ENCODE results near the gene HOXA3.

The HOXA3 gene

DNA sequence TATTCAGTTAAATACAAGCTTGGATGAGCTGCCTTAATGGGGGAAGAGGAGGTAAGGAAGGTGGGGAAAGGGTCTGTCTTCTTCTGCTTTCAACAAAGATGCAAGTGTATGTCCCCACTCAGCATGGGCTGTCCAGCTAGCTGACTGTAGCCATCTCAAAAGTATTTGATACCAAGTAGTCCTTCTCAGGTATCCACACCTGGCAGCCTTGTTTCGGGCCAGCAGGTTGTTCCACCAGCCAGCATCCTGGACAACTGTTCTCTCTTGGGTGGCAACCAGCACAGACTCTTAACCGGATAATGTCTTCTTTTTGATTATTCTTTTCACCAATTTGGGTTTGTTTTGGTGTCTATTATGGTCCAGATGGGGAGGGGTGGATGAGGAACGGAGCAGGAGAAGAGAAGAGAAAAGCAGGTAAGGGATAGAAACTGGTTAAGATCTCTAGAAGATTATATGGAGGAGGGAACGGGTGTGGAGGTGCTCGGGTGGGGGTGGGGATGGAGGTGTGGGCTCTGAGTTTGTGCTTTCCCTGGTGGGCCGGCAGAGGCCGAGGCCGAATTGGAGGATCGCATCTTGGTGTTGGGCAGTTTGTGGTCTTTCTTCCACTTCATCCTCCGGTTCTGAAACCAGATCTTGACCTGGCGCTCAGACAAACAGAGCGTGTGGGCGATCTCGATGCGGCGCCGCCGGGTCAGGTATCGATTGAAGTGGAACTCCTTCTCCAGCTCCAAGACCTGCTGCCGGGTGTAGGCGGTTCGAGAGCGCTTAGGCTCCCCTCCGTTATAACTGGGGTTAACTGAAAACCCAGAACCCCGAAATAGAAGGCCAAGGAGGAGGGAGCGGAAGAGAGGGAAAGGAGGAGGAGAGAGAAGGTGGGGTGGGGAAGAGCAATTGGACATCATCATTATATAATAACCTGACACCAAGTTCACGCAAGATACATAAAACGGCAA lies 23.3 kb downstream of the HOXA3 start:
- no peak for DNase-seq (ENCODE audit: low read depth)

DNA sequence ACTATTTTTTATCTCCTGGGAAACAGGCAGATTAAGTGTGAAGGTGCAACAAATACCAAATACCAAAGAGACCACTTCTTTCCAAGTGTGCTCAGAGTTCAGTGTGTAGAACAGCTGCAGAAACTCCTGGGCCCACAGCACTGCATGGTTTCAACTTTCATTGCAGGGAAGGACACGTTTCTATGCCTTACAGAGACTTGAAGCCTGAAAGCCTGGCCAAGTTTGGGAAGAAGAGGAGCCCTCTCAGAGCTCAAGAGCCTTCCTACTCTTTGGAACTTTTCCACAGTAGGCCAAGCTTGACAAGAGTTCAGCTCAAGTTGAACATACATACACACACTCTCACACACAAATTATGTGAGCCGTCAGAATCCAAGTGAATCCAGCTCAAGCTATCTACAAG lies 24.3 kb downstream of the HOXA3 start:
- DNase-seq (ENCODE audit: low read depth) = no peak

DNA sequence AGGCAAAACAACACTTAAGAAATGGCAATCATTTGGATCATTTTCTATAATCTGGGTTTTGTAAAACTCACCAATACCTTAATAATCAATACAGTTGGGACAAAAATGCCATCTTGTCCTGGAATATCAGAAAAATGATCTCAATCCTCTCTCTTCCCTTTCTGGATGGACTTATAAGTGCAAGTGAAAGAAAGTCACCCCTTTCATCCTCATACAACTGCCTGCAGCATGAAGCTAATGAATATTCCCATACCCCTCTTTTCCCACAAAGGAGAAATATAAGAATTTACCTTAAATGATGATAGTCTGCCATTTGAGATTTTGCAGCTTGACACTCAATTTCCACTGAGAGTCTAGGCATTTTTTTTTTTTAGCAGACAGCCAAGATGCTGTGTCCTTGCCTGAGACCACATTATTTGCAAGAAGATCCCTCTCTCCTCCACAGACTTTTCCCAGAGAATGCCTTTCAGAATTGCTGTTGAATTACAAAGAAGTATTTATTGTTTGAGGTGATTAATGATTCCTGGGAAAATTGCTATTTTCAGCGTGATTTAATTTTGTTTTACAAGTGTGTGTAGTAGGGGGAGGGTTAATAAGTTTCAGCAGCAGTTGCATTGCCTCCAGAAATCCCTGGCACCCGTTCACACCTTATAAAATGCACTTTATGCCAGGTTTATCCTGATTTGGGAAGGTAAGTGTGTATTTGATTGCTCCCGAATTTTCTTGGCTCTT lies 25.6 kb downstream of the HOXA3 start:
- no peak for DNase-seq (ENCODE audit: low read depth)

DNA sequence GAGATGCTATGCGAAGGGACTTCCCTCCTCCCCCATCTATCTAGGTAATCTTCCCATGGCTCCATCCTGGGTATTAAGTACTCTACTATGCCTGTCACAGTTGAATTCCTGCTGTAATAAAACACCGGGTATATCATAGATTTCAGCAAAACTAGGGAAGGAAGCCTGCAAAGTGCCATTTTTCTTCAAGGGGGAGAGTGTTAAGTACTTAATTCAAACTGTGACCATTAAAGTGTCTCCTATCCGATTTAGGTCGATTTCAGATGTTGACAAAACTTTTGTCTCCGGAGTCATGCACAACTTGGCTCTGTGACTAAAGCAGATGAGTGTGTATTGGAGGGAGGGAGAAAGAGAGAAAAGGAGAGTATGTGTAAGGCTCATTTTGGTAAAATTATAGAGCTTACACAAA lies 26.4 kb downstream of the HOXA3 start:
- no peak for DNase-seq (ENCODE audit: low read depth)

DNA sequence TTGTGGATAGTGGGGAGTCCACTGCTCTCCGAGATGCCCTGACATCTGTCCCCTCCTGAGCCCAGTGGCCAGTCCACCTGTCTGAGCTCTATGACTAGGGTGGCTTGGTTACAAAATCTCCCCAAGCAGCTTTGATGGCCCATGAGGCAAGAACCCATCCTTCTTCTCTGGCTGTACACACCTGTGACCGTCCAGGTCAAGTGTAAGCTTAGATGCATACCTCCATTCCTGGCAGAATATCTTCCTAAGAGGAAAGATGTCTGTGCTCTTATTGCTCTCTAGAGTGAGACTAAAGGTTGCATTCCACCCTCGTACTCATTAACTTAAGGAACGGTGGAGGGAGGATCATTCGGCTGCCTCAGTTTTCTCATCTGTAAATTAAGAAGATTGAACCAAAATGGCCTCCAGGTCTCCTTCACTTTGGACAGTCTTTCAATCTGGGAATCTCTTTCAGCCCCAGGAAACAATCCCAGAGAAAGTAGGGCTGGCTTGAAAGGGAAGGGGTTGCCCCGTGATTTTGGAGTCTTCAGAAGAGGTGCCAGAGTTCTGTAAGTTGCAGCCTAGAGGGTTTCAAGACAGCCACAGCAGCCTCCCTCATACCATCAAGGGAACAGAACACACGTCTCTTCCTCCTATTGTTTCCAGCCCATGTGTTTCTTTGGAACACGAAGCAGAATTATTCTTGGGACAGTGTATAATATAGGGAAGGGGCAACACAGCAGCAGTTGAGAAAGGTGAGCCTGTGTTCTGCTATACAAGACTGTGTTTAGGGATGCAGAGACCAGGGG lies 27.3 kb downstream of the HOXA3 start:
- DNase-seq (ENCODE audit: low read depth) = no peak

DNA sequence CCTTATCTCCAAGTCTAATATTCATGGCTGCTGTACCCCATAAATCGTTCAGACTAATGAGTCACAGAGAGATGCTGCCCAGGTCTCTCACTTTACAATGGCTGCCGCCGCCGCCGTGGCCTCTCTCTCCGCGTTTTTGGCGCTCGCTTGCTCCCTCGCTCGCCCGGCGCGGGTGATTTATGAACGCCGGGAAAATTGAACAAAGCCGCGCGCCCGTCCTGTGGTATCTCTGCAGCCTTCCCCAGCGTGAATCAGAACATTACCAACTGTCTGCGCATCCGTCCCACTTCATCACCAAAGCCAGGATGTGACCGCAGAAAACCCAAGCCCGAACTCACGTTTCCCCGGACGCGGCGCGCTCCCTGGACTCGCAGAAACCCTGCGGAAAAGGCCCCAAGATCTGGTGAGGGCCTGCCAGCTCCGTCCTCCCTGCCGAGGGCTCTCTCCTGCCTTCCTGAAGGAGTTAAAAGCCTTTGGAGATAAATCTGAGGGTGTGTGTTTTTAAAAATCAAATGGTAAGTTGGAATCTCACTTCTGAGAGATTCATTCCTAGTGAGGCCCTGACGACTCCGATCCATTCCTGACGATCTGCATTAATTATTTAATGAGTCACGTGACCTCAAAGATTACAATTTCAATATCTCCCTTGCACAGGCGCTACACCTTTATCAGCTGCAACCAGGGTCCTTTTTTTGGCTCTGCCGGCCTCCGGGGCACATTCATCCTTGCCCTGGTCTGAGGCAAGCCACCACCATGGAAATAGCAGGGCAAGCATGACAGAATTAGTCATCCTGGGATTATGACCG lies 28.1 kb downstream of the HOXA3 start:
- no peak for DNase-seq (ENCODE audit: low read depth)

DNA sequence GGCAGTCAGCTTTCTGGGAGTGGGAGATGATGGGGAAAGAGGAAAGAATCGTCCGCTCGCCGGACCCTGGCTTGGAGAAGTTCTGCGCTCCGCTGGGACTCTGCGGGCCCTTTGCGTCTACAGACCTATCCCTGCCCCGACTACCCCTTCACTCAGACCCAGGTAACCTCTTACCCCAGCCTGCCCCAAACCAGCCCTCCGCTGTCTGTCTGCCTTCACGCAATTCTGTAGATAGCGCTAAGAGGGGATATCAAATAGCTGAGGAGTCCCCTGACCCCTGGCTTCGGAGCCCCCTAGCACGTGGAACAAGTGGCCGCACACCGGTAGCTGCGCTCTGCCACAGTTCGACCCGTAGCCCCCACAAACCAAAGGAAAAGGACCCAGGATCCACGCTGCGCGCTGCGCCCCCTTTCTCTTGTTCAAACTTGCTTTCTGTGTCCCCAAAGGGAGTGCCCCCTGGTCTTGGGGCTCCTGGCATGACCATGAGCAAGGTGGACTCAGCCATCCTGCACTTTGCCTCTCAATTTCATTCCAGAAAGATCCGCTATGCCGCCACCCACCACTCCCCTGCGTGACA lies 28.8 kb downstream of the HOXA3 start:
- DNase-seq (ENCODE audit: low read depth) = no peak

DNA sequence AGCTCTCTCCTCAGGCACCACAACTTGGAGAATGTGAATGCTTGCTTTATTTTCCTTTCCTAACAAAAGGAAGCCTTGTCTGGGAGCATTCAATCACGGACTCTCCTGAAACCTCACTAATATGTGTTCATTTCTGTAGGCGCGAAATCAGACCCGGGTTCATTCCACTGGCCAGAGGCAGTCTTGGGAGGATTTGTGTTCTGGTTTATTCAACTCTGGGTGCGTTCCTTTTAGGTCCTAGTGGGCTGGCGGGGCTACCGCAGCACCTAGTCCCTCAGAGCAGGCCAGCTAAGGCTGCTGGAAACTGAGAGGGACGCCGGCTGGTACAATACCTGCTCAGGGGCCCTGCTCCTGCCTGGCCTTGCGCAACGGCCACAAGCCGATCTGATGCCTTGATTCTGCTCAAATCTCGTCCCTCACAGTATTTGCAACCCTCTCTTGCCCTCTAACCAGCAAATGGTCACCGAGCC lies 29.3 kb downstream of the HOXA3 start:
- no peak for DNase-seq (ENCODE audit: low read depth)

DNA sequence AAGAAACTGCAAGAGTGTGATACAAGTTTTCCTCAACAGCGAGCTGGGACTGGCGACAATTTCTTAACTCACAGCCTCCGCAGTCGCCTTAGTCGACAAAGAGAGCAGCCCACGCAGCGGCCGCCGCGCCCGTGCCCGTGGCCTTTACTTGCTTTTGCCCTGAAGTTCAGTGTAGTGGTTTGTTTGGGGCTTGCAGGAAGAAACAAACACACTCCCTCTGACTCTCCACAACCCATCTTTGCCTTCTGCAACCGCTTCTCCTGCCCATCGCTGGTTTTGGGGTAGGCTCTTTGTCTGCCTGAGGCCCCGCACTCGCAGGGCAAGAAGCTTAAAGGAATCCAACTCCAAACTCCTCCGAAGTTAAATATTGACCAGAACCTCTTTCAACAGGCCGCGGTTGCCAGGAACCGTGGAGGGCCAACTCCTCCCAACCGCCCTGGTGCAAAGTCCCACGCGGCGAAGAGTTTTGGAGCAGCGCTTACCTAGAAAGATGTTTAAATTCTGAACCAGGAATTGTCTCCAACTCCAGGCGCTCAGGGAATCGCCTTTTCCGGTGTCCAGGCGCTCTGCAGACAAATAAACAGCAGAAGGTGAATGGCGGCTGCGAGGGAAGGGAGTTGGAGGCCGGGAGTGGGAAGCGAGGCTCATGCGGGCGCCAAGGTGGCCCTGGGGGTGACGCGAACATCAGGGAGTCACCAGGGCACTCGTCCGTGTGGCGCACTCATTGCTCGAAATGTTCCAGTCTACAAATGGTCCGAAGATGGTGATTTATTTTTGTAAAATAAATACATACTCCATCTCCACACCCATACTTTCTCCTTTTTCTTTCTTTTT lies 30.1 kb downstream of the HOXA3 start:
- DNase-seq (ENCODE audit: low read depth) = no peak

DNA sequence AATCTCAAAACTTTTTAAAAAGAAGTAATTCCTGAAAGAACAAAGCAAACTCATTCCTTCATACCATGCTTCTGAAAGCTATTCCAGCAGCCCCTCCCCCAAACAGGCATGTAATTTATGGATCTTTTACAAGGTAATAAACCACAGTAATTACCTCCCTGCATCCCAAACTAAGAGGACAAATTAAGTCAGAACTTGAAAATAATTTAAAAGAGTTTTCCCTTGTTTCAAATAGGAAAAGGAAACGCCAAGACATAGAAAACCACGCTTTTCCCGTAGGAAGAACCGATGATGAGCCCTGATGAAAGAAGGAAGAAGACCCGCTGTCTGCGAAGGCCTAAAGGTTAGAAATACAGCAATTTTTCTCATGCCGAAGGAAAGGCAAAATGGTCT lies 30.7 kb downstream of the HOXA3 start:
- no peak for DNase-seq (ENCODE audit: low read depth)

DNA sequence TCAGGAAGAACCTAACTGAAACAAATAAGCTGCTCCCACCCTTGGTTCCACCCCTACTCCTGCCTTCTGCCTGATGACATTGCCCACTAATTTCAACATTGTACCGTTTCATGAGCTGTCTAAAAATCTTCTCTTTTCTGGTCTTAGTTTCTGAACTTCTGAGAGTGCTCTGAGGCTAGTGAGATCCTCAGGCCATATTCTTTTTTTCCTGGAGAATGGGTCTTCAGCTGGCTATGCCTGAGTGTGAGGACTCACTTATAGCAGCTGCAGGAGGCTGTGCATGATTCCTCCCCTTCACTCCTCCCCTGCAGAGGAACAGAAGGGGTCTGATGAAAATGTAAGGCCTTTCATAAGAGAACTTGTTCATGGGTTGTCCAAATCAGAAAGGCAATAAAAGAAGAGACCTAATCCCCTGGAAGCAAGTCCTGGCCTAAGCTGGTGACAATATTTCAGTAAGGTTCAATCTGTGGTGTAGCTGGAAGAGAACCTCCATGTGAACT lies 32.9 kb downstream of the HOXA3 start:
- no peak for DNase-seq (ENCODE audit: low read depth)

DNA sequence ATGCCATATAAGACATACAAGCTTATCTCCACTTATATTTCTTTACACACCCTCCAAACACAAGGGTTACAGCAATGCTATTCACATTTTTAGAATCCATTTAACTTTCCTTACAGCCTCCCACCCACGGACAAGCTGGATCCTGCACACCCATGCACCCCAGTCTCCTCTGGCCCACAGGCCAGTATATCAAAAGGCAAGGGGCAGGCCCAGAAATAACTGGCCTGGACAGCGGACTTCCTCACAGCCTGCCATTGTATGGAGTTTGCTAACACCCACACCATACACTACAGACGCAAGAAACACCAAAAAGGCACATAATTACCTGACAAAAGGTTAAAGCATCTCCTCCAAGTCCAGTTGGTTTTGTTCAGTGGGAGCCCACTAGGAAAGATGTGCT lies 33.8 kb downstream of the HOXA3 start:
- DNase-seq (ENCODE audit: low read depth) = no peak

DNA sequence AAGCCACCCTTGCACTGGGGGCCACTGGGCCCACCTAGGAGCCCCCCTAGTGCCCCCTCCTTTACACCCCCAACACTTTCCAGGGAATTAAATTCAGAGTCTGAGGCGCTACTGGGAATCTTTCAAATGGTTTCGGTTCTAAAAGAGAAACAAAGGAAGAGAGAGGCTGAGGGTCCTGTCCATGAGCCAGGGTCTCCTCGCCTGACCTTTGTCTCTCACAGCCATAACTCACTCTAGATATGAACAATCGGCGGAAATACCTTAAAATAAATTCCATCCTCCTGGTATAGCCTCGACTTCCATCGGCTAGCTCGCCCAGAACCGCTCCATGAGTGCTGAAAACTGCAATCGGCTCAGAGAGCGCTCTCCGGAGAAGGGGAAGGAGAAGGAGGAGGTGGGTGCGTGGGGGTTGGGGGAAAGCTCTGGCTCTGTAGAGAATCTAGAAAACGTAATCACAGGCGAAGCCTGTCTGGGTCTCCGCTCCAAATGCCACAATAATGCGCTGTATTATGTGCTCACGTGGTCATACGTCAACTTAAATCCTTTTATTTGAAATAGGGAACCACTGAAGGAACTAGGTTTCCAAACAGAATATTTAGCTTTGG lies 34.4 kb downstream of the HOXA3 start:
- no peak for DNase-seq (ENCODE audit: low read depth)

DNA sequence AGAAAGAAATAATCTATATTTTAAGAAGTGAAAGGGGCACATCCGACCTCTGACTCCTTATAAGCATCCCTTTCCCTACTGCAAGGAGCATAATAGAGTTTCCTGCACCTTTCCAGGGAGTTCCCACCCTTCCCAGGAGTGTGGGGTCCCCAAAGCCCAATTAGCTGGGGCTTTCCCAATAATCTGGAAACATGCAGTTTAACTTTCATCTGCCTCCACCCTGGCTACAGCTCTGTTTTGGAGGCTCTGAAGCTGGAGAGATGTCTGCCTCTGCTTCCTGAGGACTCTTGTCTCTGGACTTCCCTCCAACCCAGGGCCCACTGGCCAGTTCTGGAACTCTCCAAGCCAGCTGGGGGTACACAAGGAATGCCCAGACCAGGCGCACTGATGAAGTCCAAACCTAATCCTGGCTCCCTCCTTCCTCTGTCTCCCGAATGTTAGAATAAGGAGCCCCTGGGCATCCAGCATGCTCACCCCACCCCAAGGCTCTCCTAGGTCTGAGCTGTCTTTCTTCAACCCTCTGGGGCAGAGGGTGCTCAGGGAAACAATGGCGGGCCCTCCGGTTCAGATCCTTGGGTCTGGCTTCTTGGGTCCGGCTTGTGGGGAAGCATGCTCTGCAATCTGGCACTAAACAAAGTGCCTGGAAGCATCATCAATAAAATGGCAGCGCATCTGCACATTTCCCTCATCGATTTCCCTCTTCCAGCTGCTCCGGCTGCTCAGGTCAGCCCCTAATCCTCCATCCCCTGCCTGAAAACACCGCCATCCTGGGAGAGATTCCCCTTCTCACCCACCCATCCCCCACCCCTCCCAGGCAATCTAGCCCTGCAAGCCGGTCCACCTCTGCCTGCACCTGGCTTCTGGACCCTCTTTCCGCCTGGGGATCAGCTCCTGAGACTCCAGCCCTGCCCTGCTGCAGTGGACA lies 35.2 kb downstream of the HOXA3 start:
- no peak for DNase-seq (ENCODE audit: low read depth)

DNA sequence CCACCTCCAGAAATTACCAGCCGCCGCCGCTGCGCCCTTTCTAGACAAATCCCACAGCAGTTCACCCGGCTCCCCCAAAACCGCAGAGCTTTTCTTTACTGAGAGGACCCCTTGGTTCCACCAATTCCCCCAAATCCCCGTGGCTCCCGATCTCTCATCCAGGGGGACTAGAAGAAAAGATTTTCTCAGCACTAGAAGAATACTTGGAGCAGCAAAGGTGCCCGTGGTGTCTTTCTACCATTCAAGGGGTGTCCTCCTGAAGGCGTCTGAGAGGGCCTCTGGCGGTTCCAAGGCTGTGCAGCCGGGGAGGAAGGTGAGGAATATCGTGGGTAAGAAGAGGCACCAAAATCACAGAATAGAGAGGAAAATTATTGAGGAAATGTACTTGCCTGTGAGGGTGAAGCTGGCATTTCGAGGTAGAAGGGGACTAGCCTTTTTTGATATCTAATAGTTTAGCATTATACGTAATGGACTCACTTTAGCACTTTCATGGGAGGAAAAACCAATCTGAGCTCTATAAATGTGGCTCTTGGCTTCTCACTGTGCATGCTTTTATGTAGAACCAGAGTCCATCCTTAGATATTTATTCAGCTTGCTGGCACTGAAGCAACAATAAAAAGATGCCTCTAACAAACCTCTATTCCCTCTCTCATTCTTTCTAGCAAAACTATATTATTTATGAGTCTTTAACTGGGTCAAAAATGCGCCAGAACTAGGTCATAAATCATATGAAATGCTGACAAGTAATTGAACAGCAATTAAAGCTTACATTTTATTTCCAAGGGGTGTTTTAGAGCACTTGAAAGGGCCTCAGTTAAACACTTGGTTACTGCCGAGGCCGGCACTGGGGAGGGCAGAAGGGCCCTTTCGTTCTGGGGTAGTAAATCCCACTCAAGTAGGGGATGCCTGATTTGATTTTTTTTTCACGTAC lies 36.1 kb downstream of the HOXA3 start:
- DNase-seq (ENCODE audit: low read depth) = no peak

DNA sequence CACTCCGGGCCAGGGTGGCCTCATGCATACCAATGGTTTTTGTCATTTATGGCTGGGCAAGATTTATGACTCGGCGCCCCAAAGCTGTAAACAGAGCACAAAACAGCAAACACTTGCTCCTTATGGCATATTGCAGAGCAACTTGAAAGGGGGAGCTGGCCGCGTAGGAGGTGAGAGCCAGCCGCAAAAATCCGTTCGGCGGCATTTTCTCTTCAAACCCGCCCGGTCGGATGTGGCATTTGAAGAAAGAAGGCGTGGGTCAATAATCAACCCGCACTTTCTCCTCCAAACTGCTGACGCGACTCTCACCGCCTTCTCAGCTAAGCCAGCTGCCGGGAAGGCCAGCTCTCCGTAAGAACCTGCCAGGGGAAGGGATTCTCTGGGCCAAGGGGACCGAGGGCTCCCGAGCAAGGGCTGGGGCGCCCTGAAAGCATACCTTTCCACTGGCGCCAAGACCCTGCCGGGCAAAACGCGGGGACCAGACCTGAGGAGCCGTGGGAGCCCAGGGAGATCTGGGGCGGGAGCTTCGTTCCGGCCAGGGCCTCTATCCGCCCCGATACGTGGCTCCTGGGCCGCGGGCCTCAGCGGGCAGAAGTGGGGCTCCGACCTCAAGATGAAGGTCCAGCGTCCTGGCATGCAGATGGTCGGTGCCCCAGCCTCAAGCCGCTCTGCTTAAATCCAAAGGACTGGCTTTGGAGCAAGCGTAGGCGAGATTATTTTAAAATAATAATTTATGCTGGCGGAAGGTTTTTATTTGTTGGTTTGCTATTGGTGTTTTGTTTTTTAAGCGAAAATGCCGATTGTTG lies 37.0 kb downstream of the HOXA3 start:
- DNase-seq (ENCODE audit: low read depth) = no peak

DNA sequence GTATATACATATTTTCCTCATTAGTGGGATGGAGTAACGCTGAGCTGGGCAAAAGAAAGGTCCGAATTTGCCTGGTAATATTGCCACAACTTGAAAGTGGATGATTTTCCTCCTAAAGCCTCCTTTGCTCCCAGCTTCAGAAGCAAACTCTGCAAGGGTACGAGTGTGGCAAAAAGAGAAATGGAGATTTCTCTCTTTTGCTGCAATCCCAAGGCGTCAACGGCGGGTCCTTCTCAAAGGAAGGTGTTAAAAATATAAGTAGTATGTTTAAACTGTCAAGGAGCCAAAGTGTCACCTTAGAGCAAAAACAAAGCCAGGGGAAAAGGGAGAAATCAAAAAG lies 37.5 kb downstream of the HOXA3 start:
- DNase-seq (ENCODE audit: low read depth) = no peak

Data from T-helper 22 cell (primary cell).